GM12875 (cell line): ENCODE measurements around the gene ENG.

Source experiments
- H3K4me3 ChIP-seq: one replicate; pipeline ENCODE4 v1.5.1; 2011; ENCODE audit warnings: low read depth, low read length, control low read depth
- CTCF ChIP-seq: IDR thresholded peaks from 2 replicates; pipeline ENCODE4 v1.5.1; 2011; ENCODE audit warnings: low read depth, mild to moderate bottlenecking, control low read depth, inconsistent platforms, low read length, moderate library complexity, borderline replicate concordance; ENCODE audit not compliant: insufficient read depth

Gene ENG

GRCh38 chr9:127878001-127878651 lies 23.7 kb upstream of the ENG start:
- no peak for TF ChIP-seq CTCF
- no peak overlapping the region for H3K4me3 ChIP-seq

- no peak within 1 kb of the TSS for H3K4me3 ChIP-seq
- TF ChIP-seq CTCF = no peak
These were observed 23.1 kb upstream of the ENG start, which contains the start of gene AK1 for GRCh38 chr9:127877566-127877998. Gene AK1, minus strand, starts transcription at chr9:127877675. Its CDS starts 3,058 bp downstream, at chr9:127874617.

GRCh38 chr9:127876764-127877562 lies 22.5 kb upstream of the ENG start:
- H3K4me3 ChIP-seq = no peak overlapping the region
- no peak for TF ChIP-seq CTCF

DNA sequence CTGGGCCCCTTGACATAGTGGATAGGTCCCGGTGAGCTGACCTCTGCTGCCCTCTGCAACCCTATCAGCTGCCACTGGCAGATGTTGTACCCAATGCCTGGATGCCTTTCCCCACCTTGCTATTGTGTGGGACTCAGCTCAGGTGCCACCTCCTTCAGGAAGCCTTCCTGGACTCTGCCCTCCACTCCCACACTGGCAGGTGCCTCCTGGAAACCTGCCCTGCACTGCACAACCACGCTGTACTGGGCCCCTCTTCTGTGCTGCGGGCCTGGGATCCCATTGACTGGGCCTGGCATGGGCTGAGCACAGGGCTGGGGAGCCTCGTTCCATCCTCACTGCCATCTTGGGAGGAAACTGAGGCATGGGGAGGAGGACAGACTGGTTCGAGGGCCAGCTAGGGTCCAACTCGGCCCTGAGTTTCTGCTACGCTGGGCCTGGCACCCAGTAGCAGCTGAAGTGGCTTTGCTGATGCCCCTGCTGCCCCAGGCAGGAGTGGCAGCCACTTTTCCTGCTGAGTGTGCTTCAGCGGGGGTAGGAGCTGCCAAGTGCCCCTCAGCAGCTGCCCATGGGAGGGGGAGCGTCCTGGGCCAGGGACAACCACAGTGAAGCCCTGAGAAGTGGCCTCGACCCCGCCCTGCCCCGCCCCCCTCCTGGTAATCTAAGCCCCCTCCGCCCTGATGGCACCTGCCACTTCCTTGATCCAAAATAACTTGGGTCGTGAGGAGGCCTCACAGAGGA lies 21.7 kb upstream of the ENG start:
- H3K4me3 ChIP-seq = no peak overlapping the region
- no peak for TF ChIP-seq CTCF

GRCh38 chr9:127875306-127875966 lies 21.0 kb upstream of the ENG start:
- H3K4me3 ChIP-seq = no peak overlapping the region
- no peak for TF ChIP-seq CTCF

GRCh38 chr9:127874301-127875221 lies 20.1 kb upstream of the ENG start:
- TF ChIP-seq CTCF = no peak
- no peak overlapping the region for H3K4me3 ChIP-seq
